NCI-H1417 treated with DMSO at 0.1 percent for 48 hours (cell line): ENCODE data around the gene C19orf85.

ENCODE experiments used
- DNase-seq: peaks from one replicate; lab custom pipeline; 2025; lab: John Stamatoyannopoulos, UW

Gene C19orf85

GRCh38 chr19:55477905-55478304, 13.4 kb upstream of the C19orf85 start:
- no peak for DNase-seq

- peak; percentile 72 for DNase-seq
These were observed 11.7 kb upstream of the C19orf85 start, which contains the start of gene ZNF628 for GRCh38 chr19:55476100-55476775. Gene ZNF628 (plus strand): TSS chr19:55476617. CDS start chr19:55479911, 3,294 bp downstream.

- no peak for DNase-seq
These were observed 10.0 kb upstream of the C19orf85 start for GRCh38 chr19:55474269-55475265.

- DNase-seq, result no peak
These were observed 8.9 kb upstream of the C19orf85 start for GRCh38 chr19:55473225-55474012.

- DNase-seq, result no peak
These were observed 7.9 kb upstream of the C19orf85 start for GRCh38 chr19:55472463-55472862.

GRCh38 chr19:55471266-55471665, 6.7 kb upstream of the C19orf85 start:
- DNase-seq, result no peak

GRCh38 chr19:55468054-55468393, 3.5 kb upstream of the C19orf85 start:
- DNase-seq, result no peak

GRCh38 chr19:55467236-55468053, 2.9 kb upstream of the C19orf85 start:
- no peak for DNase-seq

- no peak for DNase-seq
These were observed 1.7 kb upstream of the C19orf85 start for GRCh38 chr19:55466241-55466614.

- no peak for DNase-seq
These were observed 1.1 kb upstream of the C19orf85 start for GRCh38 chr19:55465460-55466240.

GRCh38 chr19:55464039-55464661, 401 bp downstream of the C19orf85 start:
- DNase-seq, result no peak

- no peak for DNase-seq
These were observed 944 bp downstream of the C19orf85 start for GRCh38 chr19:55463583-55464031.

GRCh38 chr19:55462722-55463121, 1.8 kb downstream of the C19orf85 start:
- no peak for DNase-seq

- DNase-seq, result no peak
These were observed 2.5 kb downstream of the C19orf85 start for GRCh38 chr19:55461974-55462626.

GRCh38 chr19:55461259-55461973, 3.1 kb downstream of the C19orf85 start, which contains the start of gene ISOC2:
Gene ISOC2 (minus strand): TSS chr19:55461642. CDS start chr19:55456486, 5,156 bp downstream.
- DNase-seq, result peak; percentile 95

- DNase-seq, result no peak
These were observed 3.8 kb downstream of the C19orf85 start for GRCh38 chr19:55460670-55461258.

- DNase-seq, result no peak
These were observed 4.4 kb downstream of the C19orf85 start for GRCh38 chr19:55459950-55460657.

- DNase-seq, result no peak
These were observed 5.0 kb downstream of the C19orf85 start for GRCh38 chr19:55459551-55459949.
